Measurements from ENCODE around the gene PPP2R3B.
"Not testable (repeated sequence)": the region's sequence is repeated elsewhere in the genome, so short reads cannot be mapped to it uniquely, and the experiment has no call there.

PPP2R3B gene

GRCh38 chrX:338836-339400 lies 47.8 kb downstream of the PPP2R3B start:
- in situ Hi-C loops (cut with MboI; ENCODE audit: low sequenced_read_pairs): no loop called here

- in situ Hi-C loops (cut with MboI; ENCODE audit: low sequenced_read_pairs): no loop called here
Observed at GRCh38 chrX:338281-338835, 48.3 kb downstream of the PPP2R3B start.

GRCh38 chrX:337331-337831 lies 49.3 kb downstream of the PPP2R3B start:
- in situ Hi-C loops (cut with MboI; ENCODE audit: low sequenced_read_pairs): no loop called here

GRCh38 chrX:336227-336626 lies 50.5 kb downstream of the PPP2R3B start:
- in situ Hi-C loops (cut with MboI; ENCODE audit: low sequenced_read_pairs): no loop called here

- in situ Hi-C loops (cut with MboI; ENCODE audit: low sequenced_read_pairs): no loop called here
Observed at GRCh38 chrX:335758-336155, 51.0 kb downstream of the PPP2R3B start.

GRCh38 chrX:334971-335757 lies 51.5 kb downstream of the PPP2R3B start:
- in situ Hi-C loops (cut with MboI; ENCODE audit: low sequenced_read_pairs): no loop called here

- in situ Hi-C loops (cut with MboI; ENCODE audit: low sequenced_read_pairs): no loop called here
Observed at GRCh38 chrX:334331-334891, 52.3 kb downstream of the PPP2R3B start.

- in situ Hi-C loops (cut with MboI; ENCODE audit: low sequenced_read_pairs): no loop called here
Observed at GRCh38 chrX:333611-334311, 52.9 kb downstream of the PPP2R3B start.

- in situ Hi-C loops (cut with MboI; ENCODE audit: low sequenced_read_pairs): no loop called here
Observed at GRCh38 chrX:332916-333610, 53.6 kb downstream of the PPP2R3B start.

GRCh38 chrX:332496-332860 lies 54.2 kb downstream of the PPP2R3B start:
- in situ Hi-C loops (cut with MboI; ENCODE audit: low sequenced_read_pairs): no loop called here

GRCh38 chrX:331825-332495 lies 54.7 kb downstream of the PPP2R3B start:
- in situ Hi-C loops (cut with MboI; ENCODE audit: low sequenced_read_pairs): no loop called here

- in situ Hi-C loops (cut with MboI; ENCODE audit: low sequenced_read_pairs): no loop called here
Observed at GRCh38 chrX:331151-331824, 55.4 kb downstream of the PPP2R3B start.

- in situ Hi-C loops (cut with MboI; ENCODE audit: low sequenced_read_pairs): no loop called here
Observed at GRCh38 chrX:330726-331150, 56.0 kb downstream of the PPP2R3B start.

GRCh38 chrX:330141-330725 lies 56.5 kb downstream of the PPP2R3B start:
- in situ Hi-C loops (cut with MboI; ENCODE audit: low sequenced_read_pairs): not testable (repeated sequence)

GRCh38 chrX:329291-329910 lies 57.3 kb downstream of the PPP2R3B start:
- in situ Hi-C loops (cut with MboI; ENCODE audit: low sequenced_read_pairs): no loop called here

GRCh38 chrX:327660-328126 lies 59.0 kb downstream of the PPP2R3B start:
- in situ Hi-C loops (cut with MboI; ENCODE audit: low sequenced_read_pairs): no loop called here

GRCh38 chrX:324664-325063 lies 62.0 kb downstream of the PPP2R3B start:
- in situ Hi-C loops (cut with MboI; ENCODE audit: low sequenced_read_pairs): not testable (repeated sequence)

All from hTERT RPE-1 (cell line).